NCI-H2029 treated with DMSO at 0.1 percent for 48 hours (cell line): Measurements from ENCODE around the gene SNF8.

Experiments
- DNase-seq: peaks from one replicate; lab custom pipeline; 2025; lab: John Stamatoyannopoulos, UW

Gene SNF8

GRCh38 chr17:48929812-48930165, 14.9 kb downstream of the SNF8 start:
- no peak for DNase-seq

- DNase-seq, result no peak
Observed at GRCh38 chr17:48928876-48929811, 15.5 kb downstream of the SNF8 start.

DNA sequence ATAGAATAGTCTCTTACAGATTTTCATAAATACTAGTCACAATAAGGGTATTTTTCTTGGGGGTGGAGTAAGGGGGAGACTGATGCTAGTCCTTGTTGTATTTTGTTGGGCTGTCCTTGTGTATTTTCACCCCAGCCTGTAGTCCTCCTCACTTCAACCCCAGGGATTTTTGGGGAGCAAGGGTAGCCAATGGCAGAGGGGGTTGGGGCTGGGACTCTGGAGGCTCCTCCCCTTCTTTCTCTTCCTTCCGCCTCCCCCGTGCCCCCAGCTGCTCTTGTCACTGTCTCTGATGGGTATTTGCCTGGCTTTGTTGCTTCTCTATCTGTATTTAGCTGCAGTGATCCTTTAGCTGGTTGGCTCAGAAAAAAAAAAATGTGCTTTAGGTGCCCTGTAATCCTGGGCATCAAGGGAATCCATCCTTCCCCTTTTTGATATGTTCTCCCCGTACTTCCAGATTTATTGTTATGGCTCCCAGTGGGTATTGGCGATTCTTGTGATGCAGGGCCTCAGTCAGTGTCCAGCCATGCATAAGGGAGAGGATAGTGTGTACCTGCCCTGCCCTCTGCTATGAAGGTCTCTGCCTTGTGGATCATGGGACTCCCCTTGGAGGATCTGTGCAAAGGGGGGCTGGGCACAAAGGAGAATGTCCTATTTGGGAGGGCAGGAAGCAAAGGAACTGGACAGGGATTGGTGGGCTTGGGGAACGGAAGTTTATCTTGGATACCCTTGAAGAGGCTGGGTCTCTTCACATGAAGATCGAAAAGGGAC, 16.5 kb downstream of the SNF8 start:
- no peak for DNase-seq

GRCh38 chr17:48925991-48926342, 18.7 kb downstream of the SNF8 start:
- no peak for DNase-seq

DNA sequence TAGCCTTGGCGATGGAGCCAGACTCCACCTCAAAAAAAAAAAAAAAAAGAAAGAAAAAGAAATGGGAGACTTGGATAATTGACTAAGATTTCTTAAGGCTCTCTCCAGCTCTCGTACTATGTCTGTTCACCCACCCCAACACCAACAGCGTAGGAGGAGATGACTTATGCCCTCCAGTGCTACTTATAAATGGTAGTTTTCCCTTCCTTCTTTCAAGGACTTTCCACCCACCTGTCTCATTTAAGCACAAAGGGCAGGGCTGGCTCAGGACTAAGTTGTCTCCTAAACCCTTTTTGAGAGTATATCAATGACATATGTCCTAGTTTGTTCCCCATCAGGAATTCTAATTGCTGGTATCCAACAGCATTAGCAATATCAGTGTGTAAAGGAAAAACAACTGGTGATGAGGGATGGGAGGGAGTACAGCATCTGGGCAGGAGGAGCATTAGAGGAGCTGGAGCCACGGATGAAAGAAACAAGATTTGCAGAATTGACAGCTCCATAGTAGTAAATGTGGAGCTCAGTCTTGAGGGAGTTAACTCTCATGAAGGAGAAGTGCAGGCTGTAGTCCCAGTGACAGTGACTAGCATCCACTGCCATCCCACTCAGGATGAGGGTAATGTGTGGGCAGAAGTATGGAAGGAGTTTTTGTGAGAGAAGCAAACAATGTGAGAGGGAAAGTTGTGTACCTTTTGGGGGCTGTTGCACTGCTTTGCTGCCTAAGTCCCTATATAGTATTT, 19.2 kb downstream of the SNF8 start:
- DNase-seq, result no peak

GRCh38 chr17:48915459-48916282, 29.0 kb downstream of the SNF8 start:
- no peak for DNase-seq

DNA sequence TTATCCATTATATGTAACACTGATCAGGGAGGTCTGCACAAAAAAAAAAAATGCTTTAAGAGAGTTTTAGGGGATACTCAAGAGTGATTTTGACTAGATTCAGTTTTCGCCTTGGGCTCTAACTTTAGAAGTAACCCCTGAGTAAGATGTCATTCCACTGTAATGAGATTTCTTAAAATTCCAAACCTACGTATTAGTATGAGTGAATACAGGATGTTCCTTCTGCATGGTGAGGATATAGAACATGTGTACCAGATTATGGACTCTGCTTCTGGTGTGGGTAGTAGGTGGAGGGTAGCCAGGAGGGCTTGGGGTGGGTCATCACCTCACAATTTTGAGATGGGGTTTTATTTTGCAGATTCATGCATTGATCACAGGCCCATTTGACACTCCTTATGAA, 32.2 kb downstream of the SNF8 start:
- DNase-seq, result no peak

- DNase-seq, result peak; percentile 54
Observed at GRCh38 chr17:48910370-48910769, 34.3 kb downstream of the SNF8 start.

DNA sequence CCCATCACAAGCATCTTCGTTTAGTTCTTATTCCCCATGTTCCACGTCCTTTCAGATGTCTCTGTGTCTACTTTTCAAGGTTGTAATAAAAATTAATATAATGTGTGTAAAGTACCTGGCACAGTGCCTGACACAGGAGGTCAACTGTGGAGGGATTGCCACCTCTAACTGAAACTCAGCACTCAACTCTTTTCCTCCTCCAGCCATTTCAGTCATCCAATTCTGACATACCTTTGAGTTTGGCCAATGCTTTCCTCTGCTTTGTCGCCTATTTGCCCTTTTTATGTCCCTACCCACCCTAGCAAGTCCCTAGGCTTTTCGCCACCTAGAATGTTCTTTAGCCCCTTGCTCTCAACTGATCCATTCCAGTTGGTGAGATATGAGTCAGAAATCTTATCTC, 34.9 kb downstream of the SNF8 start:
- DNase-seq, result no peak

- peak; percentile 25 for DNase-seq
Observed at GRCh38 chr17:48908853-48909394, 35.7 kb downstream of the SNF8 start.

DNA sequence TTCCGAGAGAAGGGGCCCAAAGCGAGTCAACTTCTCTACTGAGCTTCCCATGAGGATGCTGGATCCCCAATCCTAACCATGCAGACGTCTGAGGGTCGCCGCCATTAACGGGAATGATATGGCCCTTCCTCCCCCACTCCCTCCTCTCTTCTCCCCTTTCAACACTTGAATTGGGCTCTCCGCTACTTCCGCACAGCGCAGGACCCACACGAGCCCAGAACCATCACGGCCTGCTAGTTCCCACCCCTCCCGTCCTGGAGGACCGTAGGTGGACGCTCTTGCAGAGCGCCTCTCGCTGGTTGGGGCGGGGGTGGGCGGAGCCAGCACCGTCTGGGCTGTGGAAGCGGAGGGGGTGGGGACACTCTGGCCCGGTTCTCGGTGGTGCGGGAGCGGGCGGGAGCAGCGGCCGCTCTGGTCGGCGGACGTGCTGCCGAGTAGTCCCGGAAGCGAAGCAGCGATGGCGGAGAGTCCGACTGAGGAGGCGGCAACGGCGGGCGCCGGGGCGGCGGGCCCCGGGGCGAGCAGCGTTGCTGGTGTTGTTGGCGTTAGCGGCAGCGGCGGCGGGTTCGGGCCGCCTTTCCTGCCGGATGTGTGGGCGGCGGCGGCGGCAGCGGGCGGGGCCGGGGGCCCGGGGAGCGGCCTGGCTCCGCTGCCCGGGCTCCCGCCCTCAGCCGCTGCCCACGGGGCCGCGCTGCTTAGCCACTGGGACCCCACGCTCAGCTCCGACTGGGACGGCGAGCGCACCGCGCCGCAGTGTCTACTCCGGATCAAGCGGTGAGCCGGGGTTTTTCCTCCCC, 36.4 kb downstream of the SNF8 start, which contains the start of gene UBE2Z:
Gene UBE2Z, plus strand, starts transcription at position 361 of the 797 bp plus-strand sequence. Its CDS starts 97 bp downstream, at position 458.
- DNase-seq, result peak; percentile 53

DNA sequence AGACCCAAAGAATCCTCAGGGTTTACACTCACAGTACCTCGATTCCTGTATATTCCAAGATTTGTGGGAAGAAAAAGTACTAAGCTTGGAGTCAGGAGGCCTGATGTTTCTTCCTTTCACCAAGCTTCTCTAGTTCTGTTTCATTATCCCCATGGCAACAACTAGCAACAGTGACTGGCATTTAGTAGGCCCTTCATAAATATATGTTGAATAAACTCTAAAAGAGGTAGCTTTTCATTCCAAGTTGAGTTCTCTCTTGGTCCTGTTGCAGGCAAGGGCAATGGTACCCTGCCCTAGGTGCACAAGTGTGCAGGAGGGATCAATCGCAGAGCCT, 37.0 kb downstream of the SNF8 start:
- DNase-seq, result no peak

- DNase-seq, result no peak
Observed at GRCh38 chr17:48905987-48906515, 38.6 kb downstream of the SNF8 start.

- no peak for DNase-seq
Observed at GRCh38 chr17:48904428-48904827, 40.2 kb downstream of the SNF8 start.

DNA sequence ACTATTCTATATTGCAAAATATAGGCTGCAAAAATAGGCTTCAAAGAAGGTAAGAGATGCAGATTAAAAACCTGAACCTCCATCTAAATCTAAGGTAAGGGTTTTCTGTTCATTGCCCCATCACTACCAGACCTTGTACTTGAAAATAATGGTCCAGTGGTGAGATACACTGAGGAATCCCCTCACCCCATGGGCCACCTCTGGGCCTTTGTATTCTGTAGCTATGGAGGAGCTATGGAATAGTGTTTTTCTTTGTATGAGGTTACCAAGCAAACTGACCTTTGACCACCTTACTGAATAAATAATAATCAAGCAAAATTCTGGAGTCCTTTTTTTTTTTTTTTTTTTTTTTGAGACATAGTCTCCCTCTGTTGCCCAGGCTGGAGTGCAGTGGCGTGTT, 41.2 kb downstream of the SNF8 start:
- no peak for DNase-seq

- no peak for DNase-seq
Observed at GRCh38 chr17:48901241-48901640, 43.4 kb downstream of the SNF8 start.

DNA sequence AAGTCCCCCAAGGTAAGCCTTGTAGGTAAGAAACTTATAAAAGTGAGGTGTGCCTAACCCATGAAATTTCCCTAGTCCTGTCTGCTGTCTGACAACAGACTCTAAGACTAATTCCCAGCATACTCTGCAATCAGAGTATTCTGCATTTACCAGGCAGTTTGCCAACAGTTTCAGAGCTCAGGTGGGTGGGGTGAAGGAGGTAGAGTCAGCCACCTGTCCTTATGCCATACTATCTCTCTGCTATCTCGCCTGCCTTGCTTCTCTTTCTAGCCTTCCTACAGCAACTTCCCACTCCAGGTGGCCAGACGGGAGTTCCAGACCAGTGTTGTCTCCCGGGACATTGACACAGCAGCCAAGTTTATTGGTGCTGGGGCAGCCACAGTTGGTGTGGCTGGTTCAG, 49.8 kb downstream of the SNF8 start:
- no peak for DNase-seq

- DNase-seq, result no peak
Observed at GRCh38 chr17:48893646-48894508, 50.8 kb downstream of the SNF8 start.

DNA sequence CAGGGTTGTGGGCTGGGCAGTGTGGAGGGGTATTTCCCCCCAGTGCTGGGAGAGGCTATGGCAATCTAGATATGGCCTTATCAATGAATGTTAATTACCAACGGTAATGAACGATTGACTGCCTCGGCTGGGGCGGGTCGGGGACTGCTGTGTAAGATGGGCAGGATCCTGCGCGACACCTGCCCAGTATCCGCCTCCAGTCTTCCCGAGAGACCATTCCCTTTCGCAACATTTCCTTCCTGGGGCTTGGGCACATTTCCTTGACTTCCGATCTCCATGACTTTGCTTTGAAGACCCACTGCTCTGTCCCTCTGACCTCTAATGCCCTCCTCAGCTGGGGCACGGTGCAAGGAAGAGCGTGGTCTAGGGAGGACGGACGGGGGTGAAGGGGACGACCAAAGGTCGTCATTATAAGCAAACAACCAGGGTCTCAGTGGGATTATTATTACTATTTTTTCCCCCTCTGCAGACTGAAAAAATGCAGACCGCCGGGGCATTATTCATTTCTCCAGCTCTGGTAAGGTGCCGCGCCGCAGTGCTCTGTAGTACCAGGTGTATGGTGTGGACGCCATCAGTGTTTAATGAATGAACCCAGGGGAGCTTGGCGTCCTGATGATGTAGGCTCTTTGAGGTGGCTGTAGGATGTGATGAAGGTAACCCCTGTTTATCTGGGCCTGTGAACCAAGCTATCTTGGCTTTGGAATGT, 51.5 kb downstream of the SNF8 start:
- DNase-seq, result no peak
